ELF-1 (cell line): ENCODE data around the gene RAB9A.
"Not testable (repeated sequence)": the region's sequence is repeated elsewhere in the genome, so short reads cannot be mapped to it uniquely, and the experiment has no call there.

Source experiments
- DNase-seq: peaks from one replicate; pipeline ENCODE4 v3.0.0-alpha.2; 2016; ENCODE audit warnings: low read depth, low spot score

Gene RAB9A, protein sequence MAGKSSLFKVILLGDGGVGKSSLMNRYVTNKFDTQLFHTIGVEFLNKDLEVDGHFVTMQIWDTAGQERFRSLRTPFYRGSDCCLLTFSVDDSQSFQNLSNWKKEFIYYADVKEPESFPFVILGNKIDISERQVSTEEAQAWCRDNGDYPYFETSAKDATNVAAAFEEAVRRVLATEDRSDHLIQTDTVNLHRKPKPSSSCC

DNA sequence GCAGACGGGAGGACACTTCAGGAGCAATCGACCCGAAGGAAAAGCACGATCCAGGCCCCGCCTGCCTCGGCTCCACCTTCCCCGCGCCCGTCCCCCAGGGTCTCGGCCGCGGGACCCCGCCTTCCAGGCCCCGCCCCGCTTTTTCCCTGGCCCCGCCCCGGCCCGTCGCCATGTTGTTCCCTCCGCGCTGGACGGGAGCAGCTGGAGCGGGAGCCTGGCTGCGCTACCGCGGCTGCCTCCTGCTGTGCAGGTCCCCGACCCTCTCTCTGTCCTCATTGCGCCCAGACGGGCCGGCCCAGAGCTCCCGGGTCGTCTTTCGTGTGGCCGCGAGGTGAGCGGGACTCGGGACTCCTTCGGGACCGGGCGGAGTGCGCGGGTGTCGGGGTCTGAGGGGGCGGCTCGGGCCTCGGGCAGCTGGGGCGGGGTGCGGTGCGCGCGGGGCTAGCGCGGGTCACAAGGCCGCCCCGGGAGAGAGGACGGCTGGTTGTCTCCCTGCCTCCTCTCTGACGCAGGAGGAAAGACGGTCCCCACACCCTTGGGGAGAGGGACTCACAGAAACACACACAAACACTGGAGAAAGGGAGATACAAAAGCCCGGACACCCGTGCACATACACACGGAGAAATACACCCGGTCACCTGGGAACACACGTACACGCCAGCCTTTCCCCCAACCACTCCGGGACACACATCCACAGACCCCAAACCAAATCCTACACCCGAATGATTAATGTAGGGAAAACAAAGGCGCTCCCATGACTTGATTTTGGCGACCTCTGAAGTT, at the start of gene RAB9A:
RAB9A (plus strand) TSS at position 171 of the 783 bp plus-strand sequence. CDS start 19,619 bp downstream, outside the sequence.
- DNase-seq: peak; percentile 83

DNA sequence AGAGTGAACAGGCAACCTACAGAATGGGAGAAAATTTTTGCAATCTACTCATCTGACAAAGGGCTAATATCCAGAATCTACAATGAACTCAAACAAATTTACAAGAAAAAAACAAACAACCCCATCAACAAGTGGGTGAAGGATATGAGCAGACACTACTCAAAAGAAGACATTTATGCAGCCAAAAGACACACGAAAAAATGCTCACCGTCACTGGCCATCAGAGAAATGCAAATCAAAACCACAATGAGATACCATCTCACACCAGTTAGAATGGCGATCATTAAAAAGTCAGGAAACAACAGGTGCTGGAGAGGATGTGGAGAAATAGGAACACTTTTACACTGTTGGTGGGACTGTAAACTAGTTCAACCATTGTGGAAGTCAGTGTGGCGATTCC, 47.2 kb upstream of the RAB9A start:
- not testable (repeated sequence) for DNase-seq

DNA sequence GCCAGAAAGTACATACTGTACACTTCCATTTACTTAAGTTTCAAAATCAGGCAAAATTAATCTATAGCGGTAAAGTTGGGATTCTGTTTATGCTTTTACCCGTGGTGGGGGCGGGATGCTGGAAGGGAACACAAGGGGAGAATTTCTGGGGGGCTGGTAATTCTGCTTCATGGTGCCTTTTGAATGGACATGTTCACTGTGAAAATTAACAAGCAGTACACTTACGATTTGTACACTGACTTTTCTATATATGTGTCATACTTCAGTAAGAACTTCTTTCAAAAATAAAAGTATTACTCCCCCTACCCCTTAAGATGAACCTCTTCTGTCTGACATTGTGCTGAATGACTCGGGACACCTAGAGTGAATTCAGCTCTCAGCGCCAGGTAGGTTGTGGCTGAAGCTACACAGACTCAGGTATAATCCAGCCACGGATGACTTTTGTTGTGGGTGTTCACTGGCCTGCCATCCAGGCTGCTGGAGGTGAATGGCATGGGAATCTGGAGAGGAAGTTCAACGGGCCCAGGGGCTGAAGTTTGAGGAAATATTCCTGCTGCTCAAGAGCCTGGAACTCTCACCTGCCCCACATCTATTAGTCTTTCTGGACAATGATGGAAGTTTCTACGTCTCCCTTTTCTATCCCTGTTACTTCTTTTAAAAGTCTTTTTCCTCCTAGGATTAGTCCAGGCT, 43.3 kb upstream of the RAB9A start:
- DNase-seq: no peak

DNA sequence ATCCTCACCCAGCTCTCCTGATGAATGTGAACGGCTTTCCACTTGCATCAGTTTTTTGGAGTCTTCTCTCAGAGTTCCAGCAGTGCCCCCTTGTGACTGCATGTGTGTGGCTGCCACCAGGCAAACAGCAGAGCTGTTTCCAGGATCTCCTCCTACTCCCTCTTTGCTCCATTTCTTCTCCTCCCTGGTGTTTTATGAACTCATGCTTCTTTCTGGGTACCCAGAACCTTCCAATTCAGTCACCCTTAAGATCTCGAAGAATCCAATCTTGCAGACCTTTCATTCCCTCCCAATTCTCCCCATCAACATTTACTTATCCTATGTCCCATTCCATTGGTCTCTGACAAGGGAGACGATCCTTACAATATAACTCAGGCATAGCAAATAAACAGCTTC, 42.8 kb upstream of the RAB9A start:
- DNase-seq: peak; percentile 83

DNA sequence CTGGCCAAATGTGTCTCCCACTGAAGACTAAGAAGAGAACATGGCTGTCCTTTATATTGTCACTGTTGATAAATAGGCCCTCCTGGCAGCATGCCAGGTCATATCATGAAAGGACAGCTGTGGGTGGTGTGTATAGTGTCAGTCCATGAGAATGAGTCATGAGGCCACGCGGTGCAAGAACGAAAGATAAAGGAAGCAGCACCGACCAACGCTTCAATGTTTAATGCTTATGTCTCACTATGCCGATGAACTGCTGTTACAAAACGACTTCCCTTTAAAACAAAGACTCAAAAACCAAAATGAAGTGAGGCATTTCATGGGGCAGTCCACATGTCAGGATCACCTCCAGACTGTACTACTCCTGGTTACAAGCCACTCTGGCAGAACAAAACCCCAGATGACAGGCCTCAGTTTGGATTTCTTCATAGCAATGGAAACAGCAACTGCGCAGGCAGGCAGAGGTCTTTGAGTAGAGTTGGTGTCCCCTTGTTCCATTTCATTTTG, 41.2 kb upstream of the RAB9A start:
- DNase-seq: no peak

DNA sequence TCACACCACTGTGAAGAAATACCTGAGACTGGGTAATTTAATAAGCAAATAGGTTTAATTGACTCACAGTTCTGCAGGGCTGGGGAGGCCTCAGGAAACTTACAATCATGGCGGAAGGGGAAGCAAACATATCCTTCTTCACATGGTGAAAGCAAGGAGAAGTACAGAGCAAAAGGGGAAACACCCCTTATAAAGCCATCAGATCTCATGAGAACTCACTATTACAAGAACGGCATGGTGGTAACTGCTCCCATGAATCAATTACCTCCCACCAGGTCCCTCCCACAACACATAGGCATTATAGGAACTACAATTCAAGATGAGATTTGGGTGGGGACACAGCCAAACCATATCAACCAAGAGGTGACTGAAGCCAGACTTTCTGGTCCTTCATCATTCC, 40.6 kb upstream of the RAB9A start:
- not testable (repeated sequence) for DNase-seq

DNA sequence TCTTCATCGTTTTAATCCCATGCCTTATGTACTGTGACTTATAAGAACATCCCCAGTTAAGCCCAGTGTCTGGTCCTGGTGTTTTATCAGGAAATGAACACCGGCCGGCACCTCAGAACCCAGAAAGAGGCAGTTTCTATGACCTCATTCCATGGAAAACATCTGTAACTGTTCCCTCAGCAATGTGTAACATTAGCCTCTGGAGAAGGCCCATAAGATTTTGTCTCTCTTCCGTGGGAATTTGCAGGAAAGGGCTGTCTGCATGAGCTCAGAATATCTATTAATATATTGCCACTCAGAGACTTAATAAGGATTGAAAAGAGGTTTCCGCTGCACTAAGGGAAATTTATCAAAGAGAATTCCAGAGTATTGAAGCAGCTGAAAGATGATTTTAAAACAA, 39.1 kb upstream of the RAB9A start:
- no peak for DNase-seq

DNA sequence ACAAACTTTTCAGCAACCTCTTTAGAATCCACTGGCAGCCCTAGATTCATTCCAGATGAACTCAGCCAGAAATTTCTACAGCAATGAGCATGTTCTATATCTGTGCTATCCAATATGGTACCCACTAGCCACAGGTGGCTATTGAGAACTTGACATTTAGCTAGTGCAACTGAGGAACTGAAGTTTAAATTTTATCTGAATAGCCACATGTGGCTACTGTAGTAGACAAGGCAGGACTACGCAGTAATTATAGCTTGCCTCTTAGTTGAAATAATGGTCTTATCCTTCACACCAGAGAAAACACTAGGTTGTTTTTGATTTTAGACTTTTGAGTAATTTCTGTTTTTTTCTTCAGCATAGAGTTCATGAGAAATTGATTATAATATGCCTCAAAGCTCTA, 38.6 kb upstream of the RAB9A start:
- no peak for DNase-seq

DNA sequence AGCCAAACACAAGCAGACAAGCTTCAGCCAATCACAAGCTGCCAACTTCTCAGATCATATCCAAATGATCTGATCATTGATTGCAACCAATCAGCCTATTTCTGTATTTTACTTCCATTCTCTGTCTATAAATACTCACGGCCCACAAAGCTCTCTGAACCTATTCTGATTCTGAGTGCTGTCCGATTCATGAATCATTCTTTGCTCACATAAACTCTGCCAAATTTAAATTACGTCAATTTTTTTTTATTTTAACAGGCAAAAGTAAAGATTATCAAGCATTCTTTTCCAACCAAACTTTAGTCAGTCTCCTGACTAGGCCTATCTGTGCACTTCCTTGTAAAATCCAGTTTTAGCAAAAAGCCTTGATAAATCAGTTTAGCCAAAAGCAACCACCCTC, 37.8 kb upstream of the RAB9A start:
- no peak for DNase-seq

DNA sequence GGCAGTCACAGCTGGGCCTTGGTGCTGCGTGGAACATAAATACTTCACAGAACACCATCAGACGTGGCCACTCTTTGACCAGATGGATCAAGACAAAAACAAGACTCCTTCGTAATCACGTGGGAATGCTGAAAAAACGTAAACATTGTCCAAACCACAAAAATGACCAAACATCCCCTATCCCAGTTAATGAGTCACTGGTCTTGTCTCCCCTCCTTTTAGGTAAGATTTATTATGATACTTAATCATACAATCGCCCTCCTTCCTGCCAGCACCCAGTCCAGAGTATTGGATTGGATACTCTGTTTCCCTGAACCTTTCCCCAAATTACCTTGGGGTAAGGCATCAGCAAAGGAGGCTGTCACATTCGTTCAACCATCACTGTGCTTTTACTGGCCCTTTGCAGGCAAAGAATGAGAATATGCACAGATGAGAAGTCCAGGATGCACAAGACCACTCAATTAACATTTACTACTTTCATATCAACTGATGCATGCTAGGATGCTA, 36.6 kb upstream of the RAB9A start:
- no peak for DNase-seq

DNA sequence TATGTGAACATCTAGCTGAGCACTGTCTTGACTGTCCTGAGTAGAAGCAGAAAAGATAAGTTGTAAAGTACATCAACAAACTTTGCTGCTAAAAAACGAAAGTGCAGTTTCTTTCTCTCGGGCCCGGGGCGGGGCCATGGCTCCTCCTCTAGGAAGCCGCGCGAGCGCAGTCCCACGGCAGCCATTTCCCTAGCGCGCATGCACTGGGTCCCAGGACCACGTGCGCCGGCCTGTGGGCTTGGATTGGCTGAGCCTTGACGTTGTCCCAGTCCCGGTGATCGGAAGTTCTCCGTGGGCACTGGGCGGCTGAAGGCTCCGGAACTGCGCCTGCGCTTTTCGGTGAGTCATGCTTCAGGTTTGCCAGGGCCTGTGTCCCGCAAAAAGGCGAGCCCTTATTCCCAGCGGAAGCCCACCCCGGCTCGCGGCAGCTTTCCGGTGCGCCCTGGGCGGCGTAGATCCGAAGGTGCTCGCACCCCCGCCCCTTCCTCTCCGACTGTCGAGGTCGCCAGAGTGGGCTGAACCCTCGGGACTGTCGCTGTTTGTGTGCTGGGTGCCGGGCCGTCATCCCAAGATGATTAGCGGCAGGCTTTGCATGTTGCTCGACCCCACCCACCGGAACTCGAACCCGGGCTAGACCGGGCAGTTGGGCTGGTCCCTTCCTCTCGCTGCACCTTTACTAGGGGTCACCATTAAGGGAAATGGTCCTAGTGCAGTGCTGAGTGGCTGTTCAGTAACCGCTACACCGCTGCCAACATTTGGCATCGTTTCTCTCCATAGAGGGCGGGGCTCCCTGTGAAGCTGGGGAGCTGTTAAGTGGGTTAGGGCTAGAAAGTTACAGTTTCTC, 35.9 kb upstream of the RAB9A start, which contains the start of gene TCEANC:
TCEANC (plus strand) TSS at position 292 of the 844 bp plus-strand sequence. CDS start 9,368 bp downstream, outside the sequence.
- peak; percentile 99 for DNase-seq

DNA sequence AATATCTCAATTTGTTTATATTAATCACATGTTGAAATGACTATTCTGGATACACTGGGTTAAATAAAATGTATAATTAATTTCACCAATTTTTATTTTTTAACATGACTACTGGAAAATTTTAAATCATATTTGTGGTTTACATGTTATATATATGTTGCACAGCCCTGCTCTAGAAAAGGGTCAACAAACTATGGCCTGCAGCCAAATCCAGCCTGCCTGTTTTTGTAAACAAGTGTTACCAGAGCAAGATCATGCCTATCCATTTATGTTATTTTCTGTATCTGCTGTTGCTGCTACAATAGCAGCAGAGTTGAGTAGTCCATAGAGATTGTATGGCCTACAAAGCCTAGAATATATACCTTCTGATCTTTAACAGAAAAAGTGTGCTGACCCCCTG, 34.8 kb upstream of the RAB9A start:
- DNase-seq: no peak

DNA sequence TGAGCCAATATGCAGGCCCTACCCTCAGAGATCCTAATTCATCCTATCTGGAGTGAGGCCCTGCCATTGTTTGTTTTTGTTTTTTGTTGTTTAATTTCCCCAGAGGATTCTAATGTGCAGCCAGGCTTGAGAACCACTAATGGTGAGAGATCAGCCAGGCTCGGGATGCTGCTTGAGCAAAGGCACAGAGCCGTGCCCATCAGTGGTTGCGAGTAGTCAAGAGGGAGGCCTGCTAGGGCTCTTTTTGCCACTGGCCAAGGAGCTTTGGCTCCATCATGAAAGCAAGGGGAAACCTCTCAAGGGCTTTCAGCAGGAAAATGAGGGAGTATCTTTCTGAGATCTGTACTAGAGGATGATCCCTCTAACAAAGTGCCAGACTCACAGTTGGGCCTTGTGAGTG, 33.3 kb upstream of the RAB9A start:
- DNase-seq: no peak

DNA sequence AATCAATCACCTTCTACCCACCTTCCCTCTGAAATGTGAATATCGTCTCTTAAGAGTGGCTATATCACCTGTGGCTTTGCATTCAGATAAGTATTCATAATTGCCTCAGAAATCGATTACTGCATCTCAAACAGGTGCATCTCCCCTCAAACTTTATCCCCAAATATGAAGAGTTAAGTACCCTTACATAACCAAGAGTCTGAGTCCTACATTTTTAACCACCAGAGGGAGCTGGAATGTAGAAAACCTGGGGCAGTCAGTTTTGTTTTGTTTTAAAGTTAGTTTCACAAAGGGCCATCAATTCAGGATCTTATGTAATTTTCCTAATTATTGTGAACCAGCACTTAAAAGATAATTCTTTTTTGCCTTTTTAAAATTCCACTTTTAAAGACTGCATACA, 30.3 kb upstream of the RAB9A start:
- DNase-seq: no peak

DNA sequence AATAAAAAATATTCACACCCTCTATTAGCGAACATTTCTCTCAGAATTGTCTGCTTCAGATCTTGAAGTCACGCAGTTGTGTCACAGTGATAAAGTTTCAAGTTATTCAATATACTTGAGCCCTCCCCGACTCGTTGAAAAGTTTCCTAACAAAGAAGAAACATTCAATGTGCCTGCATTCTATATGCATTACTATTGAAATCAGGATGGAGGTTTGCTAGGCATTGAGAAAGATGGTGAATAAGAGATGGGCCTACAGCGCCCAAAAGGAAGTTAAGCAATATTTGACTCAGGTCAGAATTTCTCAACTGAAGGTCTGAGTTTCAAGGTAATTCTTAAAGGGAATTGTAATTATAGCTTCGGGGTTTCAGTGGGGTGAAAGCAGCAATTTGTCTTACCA, 29.9 kb upstream of the RAB9A start:
- no peak for DNase-seq

DNA sequence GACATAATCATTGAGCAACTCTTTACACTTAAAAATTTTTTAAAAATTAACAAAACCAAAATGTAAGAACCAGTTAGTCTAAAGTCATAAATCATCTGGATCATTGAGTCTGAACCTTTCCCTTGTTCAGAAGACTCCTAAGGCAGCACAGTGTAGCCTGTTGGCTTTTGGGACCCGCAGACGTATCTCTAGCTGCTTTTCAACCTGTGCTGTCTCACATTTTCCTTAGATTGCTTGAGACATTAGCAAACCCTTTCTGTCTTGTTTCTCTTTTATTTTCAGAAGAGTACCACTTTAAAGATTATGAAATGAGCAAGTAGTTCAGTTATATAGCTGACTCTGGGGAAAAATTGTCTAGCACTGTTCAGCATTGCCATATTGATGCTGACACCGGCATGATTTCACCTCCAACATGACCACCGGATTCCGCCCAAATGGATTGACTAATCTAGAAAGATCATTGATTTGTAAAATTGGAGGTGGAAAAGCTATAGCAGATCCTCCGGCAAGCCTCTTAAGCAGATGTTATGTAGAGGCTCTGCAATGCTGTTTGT, 27.1 kb upstream of the RAB9A start:
- no peak for DNase-seq

DNA sequence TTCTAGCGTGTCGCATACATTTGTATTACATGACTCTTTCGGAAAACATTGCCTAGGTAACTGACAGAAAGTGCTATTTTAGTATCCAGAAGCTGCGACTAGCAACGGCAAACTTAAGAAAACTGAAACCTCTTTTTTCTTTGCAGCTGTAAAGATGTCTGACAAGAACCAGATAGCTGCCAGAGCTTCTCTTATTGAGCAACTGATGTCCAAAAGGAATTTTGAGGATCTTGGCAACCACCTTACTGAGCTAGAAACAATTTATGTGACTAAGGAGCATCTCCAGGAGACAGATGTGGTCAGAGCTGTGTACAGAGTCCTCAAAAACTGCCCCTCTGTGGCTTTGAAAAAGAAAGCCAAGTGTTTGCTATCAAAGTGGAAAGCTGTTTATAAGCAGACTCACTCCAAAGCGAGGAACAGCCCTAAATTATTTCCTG, 26.6 kb upstream of the RAB9A start:
- no peak for DNase-seq

DNA sequence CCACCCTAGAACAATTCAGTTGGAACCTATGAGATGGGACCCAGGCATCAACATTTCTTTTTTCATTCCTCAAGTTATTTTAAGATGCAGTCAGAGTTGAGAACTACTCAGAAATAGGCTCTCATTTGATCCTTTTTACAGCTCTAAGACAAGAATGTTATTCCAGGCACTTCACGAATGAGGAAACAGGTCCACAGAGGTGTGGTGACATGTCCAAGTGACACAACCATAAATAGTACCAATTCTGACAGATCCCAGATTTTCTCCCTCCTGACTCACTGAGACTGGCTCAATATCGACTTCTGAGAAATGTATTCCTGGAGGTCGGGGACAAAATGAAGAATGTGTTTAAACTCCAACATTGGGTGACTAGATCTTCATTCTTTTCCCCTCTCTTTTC, 24.9 kb upstream of the RAB9A start:
- no peak for DNase-seq

DNA sequence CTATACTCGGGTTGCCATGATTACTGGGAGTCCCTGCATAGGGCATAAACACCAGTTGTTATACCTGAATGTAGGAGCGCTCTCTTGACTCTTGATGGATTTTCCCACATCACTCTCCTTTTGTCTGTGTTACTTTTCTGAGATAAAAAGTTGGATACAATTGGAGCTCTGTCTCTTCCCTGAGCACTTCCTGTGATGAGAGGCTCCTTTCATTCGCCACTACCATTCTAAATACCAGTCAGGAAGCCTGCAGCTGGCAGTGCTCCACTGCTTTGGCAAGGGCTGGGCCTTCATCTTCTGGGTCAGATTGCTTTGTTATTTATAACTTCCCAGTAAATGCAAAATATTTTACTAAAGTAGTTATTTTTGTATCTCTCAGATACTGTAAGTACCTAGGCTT, 22.1 kb upstream of the RAB9A start:
- no peak for DNase-seq

DNA sequence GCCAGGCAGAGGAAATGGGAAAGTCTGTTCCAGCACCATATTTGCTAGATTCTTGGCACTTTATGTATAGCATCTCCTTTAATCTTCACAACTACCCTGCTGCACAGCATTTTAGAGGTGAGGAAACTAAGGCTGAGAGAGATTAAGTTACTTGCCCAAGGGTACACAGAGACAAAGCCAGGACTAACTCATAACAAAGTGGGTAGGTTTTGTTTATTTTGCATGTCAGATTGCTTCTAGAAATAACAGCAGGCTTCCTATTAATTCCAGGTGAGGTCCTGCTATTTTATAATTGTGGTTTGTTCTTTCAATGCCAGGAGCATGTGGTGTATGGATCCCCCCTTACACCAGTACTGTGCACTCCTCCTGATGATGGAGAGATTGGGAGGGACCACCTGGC, 21.0 kb upstream of the RAB9A start:
- DNase-seq: no peak

DNA sequence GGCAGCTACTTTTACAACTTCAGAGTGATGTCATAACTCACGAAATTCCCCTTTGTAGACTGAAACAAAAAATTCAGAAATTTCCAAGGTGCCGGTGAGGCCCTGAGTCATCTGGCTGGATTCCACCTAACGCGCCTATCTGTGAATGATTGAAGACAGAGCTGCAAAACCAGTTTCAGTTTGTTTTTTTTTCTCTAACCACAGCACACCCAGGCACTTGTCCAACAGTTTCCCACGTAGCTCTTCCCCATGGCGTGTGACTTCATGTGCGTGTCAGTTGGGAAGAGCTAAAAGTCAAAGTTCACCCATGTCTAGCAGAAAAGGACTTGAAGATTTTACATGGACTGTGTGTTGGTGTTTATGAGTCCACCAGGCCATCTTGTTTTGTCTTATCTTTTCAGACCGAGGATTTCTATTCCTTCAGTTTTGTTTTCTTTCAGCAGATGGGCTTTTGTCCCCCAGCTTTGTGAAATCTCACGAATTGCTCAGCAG, 19.6 kb upstream of the RAB9A start:
- DNase-seq: peak; percentile 88
